GM12878 (cell line): ENCODE measurements around the gene ABHD17A. TPM values are rescaled to one million over a fixed set of nuclear protein-coding genes. Genes with fewer than 3 reads are reported as not detected.

Experiments
- CHD4 ChIP-seq: fragments of 200-600 bp; sonication (generic); IDR thresholded peaks from 2 replicates; pipeline ENCODE4 v1.6.1; 2016; ENCODE audit warnings: mild to moderate bottlenecking
- CTCF ChIP-seq, 3 experiments: IDR thresholded peaks in 2 of 3; conservative IDR thresholded peaks in 1 of 3; 2 replicates each; pipeline ENCODE4 v1.5.1; 2011; ENCODE audit warnings: low read depth in 3 of 3, low read length in 3 of 3, mild to moderate bottlenecking in 3 of 3, control low read depth in 2 of 3, moderate library complexity in 2 of 3, inconsistent platforms in 1 of 3, mixed read lengths in 1 of 3; ENCODE audit not compliant: control insufficient read depth in 2 of 3, insufficient read depth in 1 of 3; ENCODE audit errors: extremely low read depth in 1 of 3
- GABPA ChIP-seq: IDR thresholded peaks from 2 replicates; pipeline ENCODE4 v1.6.1; 2014; ENCODE audit warnings: antibody characterized with exemption, low read depth, mild to moderate bottlenecking, inconsistent platforms
- HDAC2 ChIP-seq: fragments of 200-600 bp; sonication (generic); IDR thresholded peaks from 2 replicates; pipeline ENCODE4 v1.6.1; 2017
- PAX5 ChIP-seq: IDR thresholded peaks from 2 replicates; pipeline ENCODE4 v1.6.1; 2011; ENCODE audit warnings: low read depth, low read length, borderline replicate concordance
- ZBTB40 ChIP-seq: fragments of 450-650 bp; IDR thresholded peaks from 2 replicates; pipeline ENCODE4 v1.6.1; 2016; ENCODE audit warnings: mild to moderate bottlenecking, moderate library complexity, borderline replicate concordance
- ZNF384 ChIP-seq: IDR thresholded peaks from 2 replicates; pipeline ENCODE4 v1.6.1; 2012; ENCODE audit warnings: low read depth, mild to moderate bottlenecking, low read length, improper control_type of control experiment, borderline replicate concordance
- polyA plus RNA-seq, 11 experiments: library from polyadenylated mRNA; depleted of rRNA in 4 of 11; unstranded in 6 of 11; stranded (reverse) in 5 of 11; fragments of >200 nt; fragmentation: Nextera tagmentation in 4 of 11; fragmentation: Illumina TruSeq in 1 of 11; extraction: Ambion mirVana in 4 of 11; extraction: Trizol in 1 of 11; gene quantifications; 1 replicate in 1 of 11; 2 replicates in 10 of 11; pipeline versions ENCODE4 v1.2.1 to v1.2.3, GENCODE V29; 2011 to 2016; ENCODE audit warnings: inconsistent platforms in 2 of 11, missing spikeins in 2 of 11, low read depth in 1 of 11
- total RNA-seq, 4 experiments: library from RNA; depleted of rRNA in 3 of 4; stranded (reverse); fragments of >200 nt in 3 of 4; fragmentation: Illumina TruSeq in 1 of 4; extraction: Trizol in 1 of 4; gene quantifications; 2 replicates each; pipeline versions ENCODE4 v1.2.1 to v1.2.3, GENCODE V29; 2013 to 2021

Gene ABHD17A
- total and polyA plus RNA-seq, 10 of the 15 experiments (the other 5 are each of a cell fraction or from before 2014, with no cell fraction given) = 0.13 to 126 (median 28.8) TPM; not detected in 1

- TF ChIP-seq CTCF (IDR thresholded peaks at IDR 0.05 in 2 of 3, conservative IDR thresholded peaks at IDR 0.05 in 1 of 3; ENCODE audit: control insufficient read depth in 2 of 3, extremely low read depth in 1 of 3, insufficient read depth in 1 of 3, low read depth in 3 of 3, low read length in 3 of 3) (no peak), GABPA (no peak), HDAC2 (no peak), ZBTB40 (no peak), PAX5 (no peak), CHD4 (no peak), ZNF384 (no peak)
- TF ChIP-seq, all 136 proteins: peak for 0
Observed at GRCh38 chr19:1868971-1869370, 16.3 kb downstream of the ABHD17A start (continued).
